HepG2 (cell line): ENCODE measurements around the gene PLXNA4. TPM values are rescaled to one million over a fixed set of nuclear protein-coding genes. Genes with fewer than 3 reads are reported as not detected.

Source experiments
- ATAC-seq: fragments of 200-7000 bp; cut with Tn5 transposase; 3 replicates; pipeline ENCODE4 v1.9.1; 2020; ENCODE audit warnings: mild to moderate bottlenecking, moderate library complexity
- BruUV-seq: library from RNA; stranded (reverse); fragments of 400-500 nt; replicated peaks from 2 replicates; lab custom pipeline; 2021; lab: Mats Ljungman, UMichigan
- CTCF ChIA-PET: fragments of 300-600 bp; formaldehyde crosslinking; extraction: SDS; loops from one replicate; lab custom pipeline; 2021; ENCODE audit warnings: low total read pairs, inconsistent platforms, low intra/inter-chr PET ratio; lab: Yijun Ruan, JAX
- POLR2A ChIA-PET: fragments of 350-600 bp; sonication (Branson Sonifier 250); formaldehyde crosslinking; loops from one replicate; lab custom pipeline; 2020; ENCODE audit warnings: antibody characterized with exemption, inconsistent platforms; lab: Yijun Ruan, JAX
- DNase-seq: peaks from one replicate; pipeline ENCODE4 v3.0.0-alpha.2; 2015; ENCODE audit warnings: low spot score
- FAIRE-seq: peaks from 3 replicates; lab custom pipeline; 2011; peaks lifted over from hg19 to GRCh38; lab: Jason Lieb, UNC
- H2AFZ ChIP-seq: one replicate; pipeline ENCODE4 v1.6.1; 2011; ENCODE audit warnings: low read length, inconsistent platforms
- H3K27ac ChIP-seq: fragments of 300-600 bp; 3 replicates; pipeline ENCODE4 v1.8.0; 2011; ENCODE audit warnings: mixed run types, mild to moderate bottlenecking, mixed read lengths, low read length, inconsistent platforms; ENCODE audit not compliant: insufficient read depth; ENCODE audit errors: extremely low read length
- H3K27me3 ChIP-seq, 2 experiments: fragments of 200-600 bp in 1 of 2; 2 replicates in 1 of 2; 3 replicates in 1 of 2; pipeline versions ENCODE4 v1.6.0 to v1.8.0; 2011; ENCODE audit warnings: low read length in 2 of 2, mild to moderate bottlenecking in 2 of 2, moderate library complexity in 2 of 2, inconsistent platforms in 1 of 2; ENCODE audit not compliant: insufficient read depth in 2 of 2, control insufficient read depth in 1 of 2
- H3K36me3 ChIP-seq, 2 experiments: fragments of 200-600 bp in 1 of 2; replicated peaks in 1 of 2; 2 replicates in 1 of 2; 3 replicates in 1 of 2; pipeline versions ENCODE4 v1.5.1 to v1.8.0; 2011; ENCODE audit warnings: low read length in 2 of 2, inconsistent platforms in 1 of 2; ENCODE audit not compliant: insufficient read depth in 2 of 2, control insufficient read depth in 1 of 2
- H3K4me1 ChIP-seq: 2 replicates; pipeline ENCODE4 v1.5.1; 2012; ENCODE audit warnings: low read length, inconsistent platforms; ENCODE audit not compliant: insufficient read depth
- H3K4me2 ChIP-seq: 2 replicates; pipeline ENCODE4 v1.6.0; 2011; ENCODE audit warnings: low read depth, low read length, inconsistent platforms
- H3K4me3 ChIP-seq, 3 experiments: fragments of 200-600 bp in 1 of 3; sonication (generic), shearing (Covaris generic) in 1 of 3; replicated peaks in 1 of 3; 2 replicates each; pipeline ENCODE4 v1.5.1; 2011 to 2016; ENCODE audit warnings: low read length in 3 of 3, inconsistent platforms in 2 of 3, low read depth in 2 of 3, mild to moderate bottlenecking in 2 of 3, control low read depth in 1 of 3, mixed read lengths in 1 of 3; ENCODE audit not compliant: insufficient read depth in 1 of 3
- H3K79me2 ChIP-seq: one replicate; pipeline ENCODE4 v1.6.1; 2011; ENCODE audit warnings: low read length, inconsistent platforms; ENCODE audit not compliant: insufficient read depth
- H3K9ac ChIP-seq: 2 replicates; pipeline ENCODE4 v1.6.0; 2011; ENCODE audit warnings: mild to moderate bottlenecking, low read depth, low read length, inconsistent platforms; ENCODE audit not compliant: insufficient read depth
- H3K9me3 ChIP-seq: 2 replicates; pipeline ENCODE4 v1.5.1; 2012; ENCODE audit warnings: mild to moderate bottlenecking, low read length
- H4K20me1 ChIP-seq: 2 replicates; pipeline ENCODE4 v1.6.0; 2011; ENCODE audit warnings: inconsistent platforms, mild to moderate bottlenecking, low read length, moderate library complexity; ENCODE audit not compliant: insufficient read depth
- ELF1 ChIP-seq: sonication (generic); formaldehyde crosslinking; IDR thresholded peaks from 2 replicates; pipeline ENCODE4 v1.4.0; 2020; ENCODE audit warnings: missing genetic modification reagents
- FLYWCH1 ChIP-seq: sonication (generic); formaldehyde crosslinking; IDR thresholded peaks from 2 replicates; pipeline ENCODE4 v1.8.1; 2023; ENCODE audit warnings: mild to moderate bottlenecking, missing genetic modification reagents
- NCOA2 ChIP-seq: sonication (generic); formaldehyde crosslinking; IDR thresholded peaks from 2 replicates; pipeline ENCODE4 v1.8.0; 2022; ENCODE audit warnings: inconsistent platforms
- NFATC3 ChIP-seq: sonication (generic); formaldehyde crosslinking; IDR thresholded peaks from 2 replicates; pipeline ENCODE4 v1.5.1; 2020; ENCODE audit warnings: mild to moderate bottlenecking, missing genetic modification reagents
- ZNF572 ChIP-seq: sonication (generic); formaldehyde crosslinking; IDR thresholded peaks from 2 replicates; pipeline ENCODE4 v1.5.1; 2020; ENCODE audit warnings: mild to moderate bottlenecking, missing genetic modification reagents
- ZNF7 ChIP-seq: IDR thresholded peaks from 2 replicates; pipeline ENCODE4 v1.6.1; 2016; ENCODE audit warnings: missing biosample characterization, missing genetic modification reagents
- WGBS: methylation state at CpG from one replicate; pipeline ENCODE4 v1.1.6; 2017; ENCODE audit warnings: low lambda C conversion rate; 5-methylcytosine and 5-hydroxymethylcytosine counted together
- in situ Hi-C: cut with HindIII; loops from 2 replicates; pipeline ENCODE4 v1.10.0; 2017; ENCODE audit warnings: low pct_unique_long_range_greater_than_20kb; ENCODE audit not compliant: extremely low pct_ligation_motif_present
- intact Hi-C: fragments of 100-400 bp; cut with micrococcal nuclease; formaldehyde crosslinking; loops from one replicate; pipeline ENCODE4 v1.10.0; 2022; ENCODE audit not compliant: unreplicated experiment
- polyA plus RNA-seq, 8 experiments: library from polyadenylated mRNA; depleted of rRNA in 3 of 8; stranded (reverse) in 7 of 8; unstranded in 1 of 8; fragments of >200 nt; fragmentation: Illumina TruSeq in 4 of 8; extraction: Trizol in 4 of 8; gene quantifications; 2 replicates each; pipeline versions ENCODE4 v1.2.1 to v1.2.3, GENCODE V29; 2011 to 2016; ENCODE audit warnings: low read depth in 4 of 8, missing spikeins in 1 of 8, mixed read lengths in 1 of 8; ENCODE audit not compliant: insufficient read depth in 1 of 8
- total RNA-seq, 5 experiments: library from RNA; depleted of rRNA; stranded (reverse); fragments of >200 nt; fragmentation: Illumina TruSeq; extraction: Trizol; gene quantifications; 2 replicates each; pipeline ENCODE4 v1.2.3, GENCODE V29; 2016; ENCODE audit warnings: low read depth in 1 of 5
- TF ChIP-seq, protein P1 (sequence below): sonication (generic); formaldehyde crosslinking; IDR thresholded peaks from 2 replicates; pipeline ENCODE4 v1.5.0; 2020; ENCODE audit warnings: mild to moderate bottlenecking, missing genetic modification reagents
- TF ChIP-seq, protein P2 (sequence below): sonication (generic); formaldehyde crosslinking; IDR thresholded peaks from 2 replicates; pipeline ENCODE4 v1.5.1; 2020; ENCODE audit warnings: mild to moderate bottlenecking, missing genetic modification reagents, moderate library complexity
- TF ChIP-seq, protein P3 (sequence below): sonication (generic); formaldehyde crosslinking; IDR thresholded peaks from 2 replicates; pipeline ENCODE4 v1.8.1; 2023; ENCODE audit warnings: mild to moderate bottlenecking, inconsistent platforms, moderate library complexity, missing genetic modification reagents, borderline replicate concordance
- TF ChIP-seq, protein P4 (sequence below): IDR thresholded peaks from 2 replicates; pipeline ENCODE4 v1.6.1; 2016
- TF ChIP-seq, protein P5 (sequence below): sonication (generic); formaldehyde crosslinking; IDR thresholded peaks from 2 replicates; pipeline ENCODE4 v1.8.0; 2022; ENCODE audit warnings: missing genetic modification reagents, low read depth, mild to moderate bottlenecking, borderline replicate concordance

PLXNA4 gene
- total and polyA plus RNA-seq, 2 of the 13 experiments (the other 11 are each of a cell fraction or from before 2014, with no cell fraction given): 0.01 to 0.04 TPM

DNA sequence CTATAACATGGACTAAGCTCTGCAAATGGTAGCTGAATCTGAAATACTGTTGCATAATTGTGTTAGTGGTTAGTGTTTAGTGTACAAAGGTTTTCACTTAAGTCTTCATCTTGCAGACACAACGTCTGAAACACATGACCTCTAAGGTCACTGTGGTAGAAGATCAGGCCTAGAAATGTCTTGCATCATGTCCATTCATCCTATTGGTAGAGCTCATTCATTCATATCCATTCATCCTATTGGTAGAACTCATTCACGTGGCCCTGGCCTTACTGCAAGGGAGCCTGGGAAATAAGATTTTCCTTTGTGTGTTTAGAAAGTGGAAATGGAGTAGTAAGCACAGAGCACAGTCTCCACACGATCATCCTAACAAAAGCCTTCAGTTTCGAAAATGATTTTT is 485.8 kb downstream of the PLXNA4 start:
- H3K27me3 ChIP-seq: peaks cover 1 to 33% of the 10 kb centered on the region in 2 experiments; a peak in 3 of 5 replicates
- no peak for DNase-seq
- no peak for FAIRE-seq
- no peak for ATAC-seq
- BruUV-seq: no TSS peak
- no peaks in the 10 kb centered on the region for H3K36me3 ChIP-seq
- no peak overlapping the region for H3K4me3 ChIP-seq
- TF ChIP-seq NCOA2 (CRISPR knock-in tag) (no peak), ZNF572 (CRISPR knock-in tag) (no peak), ELF1 (CRISPR knock-in tag) (no peak), NFATC3 (CRISPR knock-in tag) (no peak), FLYWCH1 (CRISPR knock-in tag) (no peak), ZNF7 (CRISPR knock-in tag) (no peak)
- TF ChIP-seq, protein P1, sequence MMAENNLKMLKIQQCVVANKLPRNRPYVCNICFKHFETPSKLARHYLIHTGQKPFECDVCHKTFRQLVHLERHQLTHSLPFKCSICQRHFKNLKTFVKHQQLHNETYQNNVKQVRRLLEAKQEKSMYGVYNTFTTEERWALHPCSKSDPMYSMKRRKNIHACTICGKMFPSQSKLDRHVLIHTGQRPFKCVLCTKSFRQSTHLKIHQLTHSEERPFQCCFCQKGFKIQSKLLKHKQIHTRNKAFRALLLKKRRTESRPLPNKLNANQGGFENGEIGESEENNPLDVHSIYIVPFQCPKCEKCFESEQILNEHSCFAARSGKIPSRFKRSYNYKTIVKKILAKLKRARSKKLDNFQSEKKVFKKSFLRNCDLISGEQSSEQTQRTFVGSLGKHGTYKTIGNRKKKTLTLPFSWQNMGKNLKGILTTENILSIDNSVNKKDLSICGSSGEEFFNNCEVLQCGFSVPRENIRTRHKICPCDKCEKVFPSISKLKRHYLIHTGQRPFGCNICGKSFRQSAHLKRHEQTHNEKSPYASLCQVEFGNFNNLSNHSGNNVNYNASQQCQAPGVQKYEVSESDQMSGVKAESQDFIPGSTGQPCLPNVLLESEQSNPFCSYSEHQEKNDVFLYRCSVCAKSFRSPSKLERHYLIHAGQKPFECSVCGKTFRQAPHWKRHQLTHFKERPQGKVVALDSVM (CRISPR knock-in tag): no peak
- TF ChIP-seq, protein P2, sequence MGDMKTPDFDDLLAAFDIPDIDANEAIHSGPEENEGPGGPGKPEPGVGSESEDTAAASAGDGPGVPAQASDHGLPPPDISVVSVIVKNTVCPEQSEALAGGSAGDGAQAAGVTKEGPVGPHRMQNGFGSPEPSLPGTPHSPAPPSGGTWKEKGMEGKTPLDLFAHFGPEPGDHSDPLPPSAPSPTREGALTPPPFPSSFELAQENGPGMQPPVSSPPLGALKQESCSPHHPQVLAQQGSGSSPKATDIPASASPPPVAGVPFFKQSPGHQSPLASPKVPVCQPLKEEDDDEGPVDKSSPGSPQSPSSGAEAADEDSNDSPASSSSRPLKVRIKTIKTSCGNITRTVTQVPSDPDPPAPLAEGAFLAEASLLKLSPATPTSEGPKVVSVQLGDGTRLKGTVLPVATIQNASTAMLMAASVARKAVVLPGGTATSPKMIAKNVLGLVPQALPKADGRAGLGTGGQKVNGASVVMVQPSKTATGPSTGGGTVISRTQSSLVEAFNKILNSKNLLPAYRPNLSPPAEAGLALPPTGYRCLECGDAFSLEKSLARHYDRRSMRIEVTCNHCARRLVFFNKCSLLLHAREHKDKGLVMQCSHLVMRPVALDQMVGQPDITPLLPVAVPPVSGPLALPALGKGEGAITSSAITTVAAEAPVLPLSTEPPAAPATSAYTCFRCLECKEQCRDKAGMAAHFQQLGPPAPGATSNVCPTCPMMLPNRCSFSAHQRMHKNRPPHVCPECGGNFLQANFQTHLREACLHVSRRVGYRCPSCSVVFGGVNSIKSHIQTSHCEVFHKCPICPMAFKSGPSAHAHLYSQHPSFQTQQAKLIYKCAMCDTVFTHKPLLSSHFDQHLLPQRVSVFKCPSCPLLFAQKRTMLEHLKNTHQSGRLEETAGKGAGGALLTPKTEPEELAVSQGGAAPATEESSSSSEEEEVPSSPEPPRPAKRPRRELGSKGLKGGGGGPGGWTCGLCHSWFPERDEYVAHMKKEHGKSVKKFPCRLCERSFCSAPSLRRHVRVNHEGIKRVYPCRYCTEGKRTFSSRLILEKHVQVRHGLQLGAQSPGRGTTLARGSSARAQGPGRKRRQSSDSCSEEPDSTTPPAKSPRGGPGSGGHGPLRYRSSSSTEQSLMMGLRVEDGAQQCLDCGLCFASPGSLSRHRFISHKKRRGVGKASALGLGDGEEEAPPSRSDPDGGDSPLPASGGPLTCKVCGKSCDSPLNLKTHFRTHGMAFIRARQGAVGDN (CRISPR knock-in tag): no peak
- TF ChIP-seq, protein P3, sequence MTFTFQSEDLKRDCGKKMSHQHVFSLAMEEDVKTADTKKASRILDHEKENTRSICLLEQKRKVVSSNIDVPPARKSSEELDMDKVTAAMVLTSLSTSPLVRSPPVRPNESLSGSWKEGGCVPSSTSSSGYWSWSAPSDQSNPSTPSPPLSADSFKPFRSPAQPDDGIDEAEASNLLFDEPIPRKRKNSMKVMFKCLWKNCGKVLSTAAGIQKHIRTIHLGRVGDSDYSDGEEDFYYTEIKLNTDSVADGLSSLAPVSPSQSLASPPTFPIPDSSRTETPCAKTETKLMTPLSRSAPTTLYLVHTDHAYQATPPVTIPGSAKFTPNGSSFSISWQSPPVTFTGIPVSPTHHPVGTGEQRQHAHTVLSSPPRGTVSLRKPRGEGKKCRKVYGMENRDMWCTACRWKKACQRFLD (CRISPR knock-in tag): no peak
- TF ChIP-seq, protein P4, sequence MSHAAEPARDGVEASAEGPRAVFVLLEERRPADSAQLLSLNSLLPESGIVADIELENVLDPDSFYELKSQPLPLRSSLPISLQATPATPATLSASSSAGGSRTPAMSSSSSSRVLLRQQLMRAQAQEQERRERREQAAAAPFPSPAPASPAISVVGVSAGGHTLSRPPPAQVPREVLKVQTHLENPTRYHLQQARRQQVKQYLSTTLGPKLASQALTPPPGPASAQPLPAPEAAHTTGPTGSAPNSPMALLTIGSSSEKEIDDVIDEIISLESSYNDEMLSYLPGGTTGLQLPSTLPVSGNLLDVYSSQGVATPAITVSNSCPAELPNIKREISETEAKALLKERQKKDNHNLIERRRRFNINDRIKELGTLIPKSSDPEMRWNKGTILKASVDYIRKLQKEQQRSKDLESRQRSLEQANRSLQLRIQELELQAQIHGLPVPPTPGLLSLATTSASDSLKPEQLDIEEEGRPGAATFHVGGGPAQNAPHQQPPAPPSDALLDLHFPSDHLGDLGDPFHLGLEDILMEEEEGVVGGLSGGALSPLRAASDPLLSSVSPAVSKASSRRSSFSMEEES (CRISPR knock-in tag): no peak
- TF ChIP-seq, protein P5, sequence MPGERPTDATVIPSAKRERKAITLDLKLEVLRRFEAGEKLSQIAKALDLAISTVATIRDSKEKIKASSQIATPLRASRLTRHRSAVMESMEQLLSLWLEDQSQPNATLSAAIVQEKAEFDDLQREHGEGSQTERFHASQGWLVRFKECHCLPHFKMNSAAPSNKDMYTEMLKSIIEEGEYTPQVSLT (CRISPR knock-in tag): no peak
- H3K4me2 ChIP-seq: no peak overlapping the region
- H4K20me1 ChIP-seq: no peaks in the 10 kb centered on the region
- intact Hi-C loops (no loop called here), in situ Hi-C loops (no loop called here)
- POLR2A ChIA-PET: no interaction called here
- H3K9me3 ChIP-seq: no peaks in the 10 kb centered on the region
- no peaks in the 10 kb centered on the region for H3K79me2 ChIP-seq
- WGBS: 2% methylated on average over 4 of the region's 4 CpGs
- CTCF ChIA-PET: no interaction called here
- H3K27ac ChIP-seq: no peak overlapping the region
- no peak overlapping the region for H2AFZ ChIP-seq
- no peaks in the 10 kb centered on the region for H3K4me1 ChIP-seq
- H3K9ac ChIP-seq: no peak overlapping the region
